IPS DF 6.9 (cell line): ENCODE results near the gene CD200.
A peak's percentile ranks its signal among the peaks of the same experiment; 100 is the strongest.

ENCODE experiments used
- DNase-seq: peaks from one replicate; pipeline ENCODE4 v3.0.0-alpha.2; 2013; ENCODE audit warnings: low read depth, low spot score
- H3K27ac ChIP-seq: one replicate; pipeline ENCODE4 v1.5.1; 2013; ENCODE audit warnings: low read length, control low read depth
- H3K27me3 ChIP-seq: 2 replicates; pipeline ENCODE4 v1.6.1; 2013; ENCODE audit warnings: mild to moderate bottlenecking, low read length; ENCODE audit not compliant: control insufficient read depth, insufficient read depth
- H3K36me3 ChIP-seq: 2 replicates; pipeline ENCODE4 v1.6.1; 2013; ENCODE audit warnings: low read length; ENCODE audit not compliant: control insufficient read depth, insufficient read depth
- H3K4me1 ChIP-seq: 2 replicates; pipeline ENCODE4 v1.6.1; 2013; ENCODE audit warnings: low read length; ENCODE audit not compliant: control insufficient read depth, insufficient read depth
- H3K4me3 ChIP-seq: 2 replicates; pipeline ENCODE4 v1.5.1; 2013; ENCODE audit warnings: mild to moderate bottlenecking, low read length
- H3K9me3 ChIP-seq: 2 replicates; pipeline ENCODE4 v1.6.1; 2013; ENCODE audit warnings: low read length, inconsistent platforms; ENCODE audit not compliant: control insufficient read depth, insufficient read depth
- WGBS: extraction: QIAGEN DNeasy Blood & Tissue Kit; methylation state at CpG from one replicate; pipeline ENCODE4 v1.1.7; 2013; ENCODE audit warnings: mixed read lengths, missing lambda C conversion rate; ENCODE audit not compliant: insufficient read length, insufficient coverage; 5-methylcytosine and 5-hydroxymethylcytosine counted together

The CD200 gene

DNA sequence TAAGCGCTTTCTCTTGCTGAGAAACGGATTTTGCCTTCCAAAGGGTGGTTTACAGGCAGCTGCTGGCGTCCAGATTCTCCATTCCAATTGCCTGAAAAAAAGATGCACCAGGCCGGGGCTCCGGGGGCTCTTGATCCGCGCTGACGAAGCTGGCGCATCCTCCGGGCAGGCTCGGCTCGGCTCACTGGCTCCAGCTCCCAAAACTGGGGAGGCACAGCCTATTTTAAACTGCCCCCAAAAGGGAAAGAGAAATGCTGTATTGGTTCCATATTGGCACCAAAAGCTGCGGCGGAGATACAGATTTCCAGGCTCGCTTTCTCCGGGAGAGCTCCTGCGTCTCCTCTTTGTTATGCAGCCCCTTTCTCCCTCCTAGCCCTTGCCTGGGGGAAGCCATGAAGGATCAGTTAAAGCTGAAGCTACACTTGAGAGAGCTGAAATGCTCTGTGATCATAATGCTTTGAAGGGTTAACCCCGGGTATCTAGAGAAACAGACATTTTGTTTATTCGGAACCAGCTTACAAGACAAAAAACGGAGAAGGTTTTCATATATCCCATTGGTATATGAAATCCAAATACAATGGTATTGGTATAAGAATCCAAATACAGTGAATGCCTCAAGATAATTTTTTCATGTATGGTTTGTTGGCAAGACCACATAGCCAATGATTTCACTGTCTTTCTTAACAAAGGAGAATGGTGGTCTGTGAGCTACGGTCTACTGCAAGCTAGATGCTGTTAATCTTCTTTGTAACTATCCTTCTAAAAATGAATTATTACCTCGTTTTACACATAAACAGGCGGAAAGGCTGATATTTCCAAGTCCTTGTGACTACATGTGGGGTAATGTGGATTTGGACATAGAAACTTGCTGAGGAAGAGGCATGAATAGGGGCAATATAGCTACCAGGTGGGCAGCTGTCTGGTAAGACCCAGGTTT is 693 bp downstream of the CD200 start:
- peaks cover 5% of the 10 kb centered on the region for H3K4me1 ChIP-seq
- peak overlapping the region; percentile 59; the same call in 1 of the 2 replicates for H3K4me3 ChIP-seq
- no peaks in the 10 kb centered on the region for H3K9me3 ChIP-seq
- WGBS = no CpG with 5 or more reads among the region's 23 CpGs
- H3K36me3 ChIP-seq = no peaks in the 10 kb centered on the region; the same call in 1 of the 2 replicates
- DNase-seq = no peak
- H3K27ac ChIP-seq = no peak overlapping the region
- H3K27me3 ChIP-seq = no peaks in the 10 kb centered on the region

- peaks cover 6% of the 10 kb centered on the region for H3K4me1 ChIP-seq
- no CpG with 5 or more reads among the region's 6 CpGs for WGBS
- H3K27me3 ChIP-seq = no peaks in the 10 kb centered on the region
- H3K4me3 ChIP-seq = no peak overlapping the region
- H3K9me3 ChIP-seq = no peaks in the 10 kb centered on the region
- DNase-seq = no peak
- H3K36me3 ChIP-seq = no peaks in the 10 kb centered on the region; the same call in 1 of the 2 replicates
- no peak overlapping the region for H3K27ac ChIP-seq
Measured at GRCh38 chr3:112334691-112335433, 1.9 kb downstream of the CD200 start.

DNA sequence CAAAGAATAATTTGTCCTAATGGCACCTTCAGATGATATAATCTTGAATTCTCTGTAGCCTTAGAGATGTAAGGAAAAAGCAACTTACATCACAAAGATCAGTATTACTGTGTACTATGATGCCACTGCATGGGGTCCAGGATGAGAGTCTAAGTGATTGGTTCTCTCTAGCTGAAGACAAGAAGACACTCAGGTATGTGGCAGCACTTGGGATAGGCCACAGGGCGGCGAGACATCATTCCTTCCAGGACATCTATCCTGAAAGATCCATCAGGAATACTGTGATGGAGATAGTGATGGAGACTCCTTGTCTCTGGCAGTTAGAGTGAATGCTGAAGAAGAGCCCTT is 2.5 kb downstream of the CD200 start:
- no peaks in the 10 kb centered on the region for H3K27me3 ChIP-seq
- DNase-seq = no peak
- no peak overlapping the region for H3K27ac ChIP-seq
- no peaks in the 10 kb centered on the region for H3K9me3 ChIP-seq
- no CpG with 5 or more reads among the region's 2 CpGs for WGBS
- no peak overlapping the region for H3K4me3 ChIP-seq
- peaks cover 6% of the 10 kb centered on the region for H3K4me1 ChIP-seq
- no peaks in the 10 kb centered on the region; the same call in 1 of the 2 replicates for H3K36me3 ChIP-seq

GRCh38 chr3:112338021-112338726 is 5.2 kb downstream of the CD200 start:
- DNase-seq = no peak
- Histone ChIP-seq H3K9me3 (no peaks in the 10 kb centered on the region), H3K36me3 (no peaks in the 10 kb centered on the region; the same call in 1 of the 2 replicates), H3K4me1 (peaks cover 7% of the 10 kb centered on the region), H3K27me3 (no peaks in the 10 kb centered on the region), H3K27ac (no peak overlapping the region), H3K4me3 (no peak overlapping the region)
- WGBS = no CpG with 5 or more reads among the region's 6 CpGs

GRCh38 chr3:112338727-112339056 is 5.7 kb downstream of the CD200 start:
- no peaks in the 10 kb centered on the region for H3K9me3 ChIP-seq
- WGBS = no CpG with 5 or more reads among the region's 2 CpGs
- no peaks in the 10 kb centered on the region for H3K27me3 ChIP-seq
- H3K4me1 ChIP-seq = peaks cover 7% of the 10 kb centered on the region
- no peak overlapping the region for H3K27ac ChIP-seq
- H3K4me3 ChIP-seq = no peak overlapping the region
- H3K36me3 ChIP-seq = no peaks in the 10 kb centered on the region; the same call in 1 of the 2 replicates
- no peak for DNase-seq

- no peaks in the 10 kb centered on the region; the same call in 1 of the 2 replicates for H3K36me3 ChIP-seq
- H3K4me1 ChIP-seq = peaks cover 7% of the 10 kb centered on the region
- no peaks in the 10 kb centered on the region for H3K27me3 ChIP-seq
- no peak overlapping the region for H3K4me3 ChIP-seq
- no peaks in the 10 kb centered on the region for H3K9me3 ChIP-seq
- no peak overlapping the region for H3K27ac ChIP-seq
- DNase-seq = no peak
Measured at GRCh38 chr3:112339134-112339533, 6.2 kb downstream of the CD200 start.

DNA sequence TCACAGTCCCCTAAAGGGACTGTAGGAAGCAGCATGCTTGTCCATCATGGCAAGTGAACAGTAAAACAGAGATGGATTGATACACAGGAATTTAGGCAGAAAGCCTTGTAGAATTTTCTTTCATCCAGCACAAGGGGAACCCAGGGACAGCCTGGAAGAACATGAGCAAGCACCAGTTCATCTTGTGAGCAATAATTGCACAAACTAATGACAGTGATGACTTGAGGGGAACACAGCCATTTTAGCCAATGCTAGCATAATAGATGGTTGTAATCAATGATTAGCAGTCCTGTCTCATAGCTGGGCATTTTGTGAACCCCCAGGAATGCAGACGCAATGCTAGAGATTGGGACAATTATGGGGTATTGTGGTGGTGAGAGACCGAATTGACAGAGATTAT is 6.7 kb downstream of the CD200 start:
- no peak overlapping the region for H3K4me3 ChIP-seq
- H3K36me3 ChIP-seq = no peaks in the 10 kb centered on the region; the same call in 1 of the 2 replicates
- no peaks in the 10 kb centered on the region for H3K27me3 ChIP-seq
- no peak overlapping the region for H3K27ac ChIP-seq
- no peak for DNase-seq
- peaks cover 7% of the 10 kb centered on the region for H3K4me1 ChIP-seq
- no peaks in the 10 kb centered on the region for H3K9me3 ChIP-seq
- WGBS = no CpG with 5 or more reads among the region's 2 CpGs

- WGBS = no CpG with 5 or more reads among the region's 2 CpGs
- no peak overlapping the region for H3K27ac ChIP-seq
- H3K4me1 ChIP-seq = peaks cover 2% of the 10 kb centered on the region; the same call in 1 of the 2 replicates
- H3K9me3 ChIP-seq = no peaks in the 10 kb centered on the region
- no peak overlapping the region for H3K4me3 ChIP-seq
- no peaks in the 10 kb centered on the region for H3K27me3 ChIP-seq
- peaks cover 2% of the 10 kb centered on the region; the same call in 1 of the 2 replicates for H3K36me3 ChIP-seq
- DNase-seq = no peak
Measured at GRCh38 chr3:112341386-112341785, 8.4 kb downstream of the CD200 start.

DNA sequence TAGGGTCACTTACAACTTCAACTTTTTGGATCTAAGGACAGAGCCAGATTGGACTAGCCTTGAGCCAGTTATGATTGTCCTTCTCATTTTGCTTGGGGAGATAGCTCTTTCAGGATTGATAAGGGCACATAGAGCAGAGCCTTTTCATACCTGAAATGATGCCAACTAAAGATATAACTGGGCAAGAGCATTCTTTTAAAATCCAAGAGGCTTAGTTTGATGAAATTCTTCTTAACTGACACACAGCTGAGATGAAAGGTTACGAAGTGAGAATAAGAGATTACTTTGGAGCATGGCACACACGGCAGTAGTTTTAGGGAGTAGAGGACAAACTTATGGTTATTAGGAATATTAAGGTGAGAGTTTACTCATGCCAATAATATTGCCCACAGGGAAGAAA is 12.7 kb downstream of the CD200 start:
- no peak for DNase-seq
- Histone ChIP-seq H3K27me3 (no peaks in the 10 kb centered on the region), H3K9me3 (no peaks in the 10 kb centered on the region), H3K27ac (no peak overlapping the region), H3K4me3 (no peak overlapping the region), H3K4me1 (0 out of 2 replicates have a peak, but pooled peaks cover 1% of the 10 kb centered on the region), H3K36me3 (peaks cover 2% of the 10 kb centered on the region; the same call in 1 of the 2 replicates)
- WGBS = no CpG with 5 or more reads among the region's 2 CpGs

DNA sequence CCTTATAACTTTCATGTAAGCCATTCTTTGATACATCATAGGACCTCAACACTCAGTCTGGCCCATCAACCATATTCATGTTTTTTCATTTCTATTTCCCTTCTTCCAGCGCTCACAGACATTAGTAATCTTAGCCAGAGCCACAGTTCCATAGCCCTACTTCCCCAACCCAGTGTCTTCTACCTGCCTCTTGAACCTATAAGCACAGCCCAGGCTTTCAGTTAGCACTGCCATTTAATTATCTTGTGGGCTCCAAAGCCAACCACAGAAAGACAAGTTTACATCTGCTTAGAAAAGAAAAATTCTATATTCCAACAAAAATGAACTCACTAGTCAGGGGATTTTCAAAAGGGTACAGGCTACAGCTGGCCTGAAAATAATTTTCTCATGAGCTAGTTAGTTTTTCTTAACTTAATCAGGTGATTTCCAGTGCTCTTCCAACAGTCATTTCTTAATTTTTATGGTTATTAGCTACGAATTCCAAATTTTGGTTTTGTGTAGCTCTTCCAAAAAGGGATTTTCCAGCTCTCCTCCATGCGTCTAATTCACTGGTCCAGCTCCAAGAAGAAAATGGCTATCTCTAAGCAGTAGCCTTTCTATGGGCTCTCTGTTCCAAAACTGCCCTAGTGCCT is 13.7 kb downstream of the CD200 start:
- no peak for DNase-seq
- no CpG with 5 or more reads among the region's 3 CpGs for WGBS

More for the DNA sequence above, 13.7 kb downstream of the CD200 start:
- no peaks in the 10 kb centered on the region for H3K9me3 ChIP-seq
- no peaks in the 10 kb centered on the region for H3K27me3 ChIP-seq
- H3K4me1 ChIP-seq = 0 out of 2 replicates have a peak, but pooled peaks cover 1% of the 10 kb centered on the region
- peaks cover 2% of the 10 kb centered on the region; the same call in 1 of the 2 replicates for H3K36me3 ChIP-seq
- no peak overlapping the region for H3K27ac ChIP-seq
- no peak overlapping the region for H3K4me3 ChIP-seq
